ENCODE data around the gene C1orf210. TPM values are rescaled to one million over a fixed set of nuclear protein-coding genes. Genes with fewer than 3 reads are reported as not detected.

C1orf210 gene
- total RNA-seq, 4 donors from 2014 or later: 0.27 TPM; not detected in 3

- TF ChIP-seq POLR2A (IDR thresholded peaks at IDR 0.05): no peak
- TF ChIP-seq, protein P1, sequence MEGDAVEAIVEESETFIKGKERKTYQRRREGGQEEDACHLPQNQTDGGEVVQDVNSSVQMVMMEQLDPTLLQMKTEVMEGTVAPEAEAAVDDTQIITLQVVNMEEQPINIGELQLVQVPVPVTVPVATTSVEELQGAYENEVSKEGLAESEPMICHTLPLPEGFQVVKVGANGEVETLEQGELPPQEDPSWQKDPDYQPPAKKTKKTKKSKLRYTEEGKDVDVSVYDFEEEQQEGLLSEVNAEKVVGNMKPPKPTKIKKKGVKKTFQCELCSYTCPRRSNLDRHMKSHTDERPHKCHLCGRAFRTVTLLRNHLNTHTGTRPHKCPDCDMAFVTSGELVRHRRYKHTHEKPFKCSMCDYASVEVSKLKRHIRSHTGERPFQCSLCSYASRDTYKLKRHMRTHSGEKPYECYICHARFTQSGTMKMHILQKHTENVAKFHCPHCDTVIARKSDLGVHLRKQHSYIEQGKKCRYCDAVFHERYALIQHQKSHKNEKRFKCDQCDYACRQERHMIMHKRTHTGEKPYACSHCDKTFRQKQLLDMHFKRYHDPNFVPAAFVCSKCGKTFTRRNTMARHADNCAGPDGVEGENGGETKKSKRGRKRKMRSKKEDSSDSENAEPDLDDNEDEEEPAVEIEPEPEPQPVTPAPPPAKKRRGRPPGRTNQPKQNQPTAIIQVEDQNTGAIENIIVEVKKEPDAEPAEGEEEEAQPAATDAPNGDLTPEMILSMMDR (IDR thresholded peaks at IDR 0.05): no peak
- TF ChIP-seq EP300 (IDR thresholded peaks at IDR 0.05): no peak
- no peak for TF ChIP-seq POLR2AphosphoS5 (IDR thresholded peaks at IDR 0.05)
- ATAC-seq: no peak
- H3K4me1 ChIP-seq: no peaks in the 10 kb centered on the region
- peaks cover 9% of the 10 kb centered on the region for H3K27me3 ChIP-seq
- no peak overlapping the region for H3K4me3 ChIP-seq
- H3K9me3 ChIP-seq: no peaks in the 10 kb centered on the region
- WGBS, 2 donors (ENCODE audit: low coverage in 1 of 2): 95 to 100% methylated on average over 4 of the region's 5 CpGs
- H3K27ac ChIP-seq: no peak overlapping the region
- H3K36me3 ChIP-seq: no peaks in the 10 kb centered on the region
These were observed 1.2 kb upstream of the C1orf210 start for GRCh38 chr1:43286533-43286932.

DNA sequence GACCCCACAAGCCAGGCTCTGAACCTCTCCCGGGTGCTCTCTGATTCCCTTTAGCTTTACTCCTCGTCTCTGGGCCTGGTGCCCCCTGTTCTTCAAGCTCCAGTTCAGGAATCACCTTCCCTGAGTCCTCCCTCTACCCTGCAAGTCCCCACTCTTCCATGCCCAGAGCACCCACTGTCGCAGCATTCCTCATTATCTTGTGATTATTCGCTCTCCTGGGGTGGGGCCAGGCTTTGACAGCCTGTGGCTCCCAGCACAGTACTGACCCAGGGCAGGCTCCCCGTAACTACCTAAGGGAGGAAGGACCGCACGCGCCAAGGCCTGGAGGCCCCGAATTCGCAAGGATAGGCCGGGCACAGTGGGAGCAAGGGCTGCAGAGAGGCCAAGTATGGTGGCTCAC lies 734 bp upstream of the C1orf210 start:
- 88 to 93% methylated on average over 3 to 9 of the region's 11 CpGs for WGBS, 2 donors (ENCODE audit: low coverage in 1 of 2)
- Histone ChIP-seq H3K27me3 (peaks cover 9% of the 10 kb centered on the region), H3K36me3 (no peaks in the 10 kb centered on the region), H3K9me3 (no peaks in the 10 kb centered on the region), H3K4me3 (no peak overlapping the region), H3K4me1 (no peaks in the 10 kb centered on the region), H3K27ac (no peak overlapping the region)
- no peak for ATAC-seq
- TF ChIP-seq POLR2A (IDR thresholded peaks at IDR 0.05): no peak
- TF ChIP-seq, protein P1 (IDR thresholded peaks at IDR 0.05): no peak
- no peak for TF ChIP-seq EP300 (IDR thresholded peaks at IDR 0.05)
- no peak for TF ChIP-seq POLR2AphosphoS5 (IDR thresholded peaks at IDR 0.05)

GRCh38 chr1:43284546-43285110 lies 753 bp downstream of the C1orf210 start:
- H3K27me3 ChIP-seq: peaks cover 9% of the 10 kb centered on the region
- TF ChIP-seq EP300 (IDR thresholded peaks at IDR 0.05) (no peak), POLR2A (IDR thresholded peaks at IDR 0.05) (no peak), POLR2AphosphoS5 (IDR thresholded peaks at IDR 0.05) (no peak)
- TF ChIP-seq, protein P1 (IDR thresholded peaks at IDR 0.05): no peak
- H3K9me3 ChIP-seq: no peaks in the 10 kb centered on the region
- no peak overlapping the region for H3K4me3 ChIP-seq
- no peaks in the 10 kb centered on the region for H3K4me1 ChIP-seq
- no peak overlapping the region for H3K27ac ChIP-seq
- H3K36me3 ChIP-seq: no peaks in the 10 kb centered on the region
- ATAC-seq: no peak
- 61 to 69% methylated on average over 2 of the region's 12 CpGs for WGBS, 2 donors (ENCODE audit: low coverage in 1 of 2)

- 96% methylated on average over 3 of the region's 3 CpGs; no CpG with 5 or more reads in 1 of the 2 donors for WGBS, 2 donors (ENCODE audit: low coverage in 1 of 2)
- no peaks in the 10 kb centered on the region for H3K4me1 ChIP-seq
- H3K27me3 ChIP-seq: peaks cover 9% of the 10 kb centered on the region
- H3K4me3 ChIP-seq: no peak overlapping the region
- ATAC-seq: no peak
- no peak overlapping the region for H3K27ac ChIP-seq
- TF ChIP-seq POLR2AphosphoS5 (IDR thresholded peaks at IDR 0.05) (no peak), EP300 (IDR thresholded peaks at IDR 0.05) (no peak), POLR2A (IDR thresholded peaks at IDR 0.05) (no peak)
- TF ChIP-seq, protein P1 (IDR thresholded peaks at IDR 0.05): no peak
- H3K9me3 ChIP-seq: no peaks in the 10 kb centered on the region
- no peaks in the 10 kb centered on the region for H3K36me3 ChIP-seq
These were observed 1.3 kb downstream of the C1orf210 start for GRCh38 chr1:43284065-43284464.

Data from gastroesophageal sphincter (tissue), 4 donors.